Fibroblast of villous mesenchyme (primary cell): Measurements from ENCODE around the gene UTP14C. TPM values are rescaled to one million over a fixed set of nuclear protein-coding genes. Genes with fewer than 3 reads are reported as not detected.
"Not testable (repeated sequence)": the region's sequence is repeated elsewhere in the genome, so short reads cannot be mapped to it uniquely, and the experiment has no call there.

Experiments used
- DNase-seq: peaks from one replicate; pipeline ENCODE4 v3.0.0-alpha.2; 2010; ENCODE audit warnings: low read depth
- H3K4me3 ChIP-seq: 2 replicates; pipeline ENCODE4 v1.5.1; 2011; ENCODE audit warnings: low read depth, mild to moderate bottlenecking, low read length
- total RNA-seq: library from RNA; depleted of rRNA; stranded (reverse); fragments of >200 nt; gene quantifications from 2 replicates; pipeline ENCODE4 v1.2.3, GENCODE V29; 2012
- TF ChIP-seq, protein P1 (sequence below): IDR thresholded peaks from 2 replicates; pipeline ENCODE4 v1.5.1; 2012; ENCODE audit warnings: low read depth, mild to moderate bottlenecking, low read length; ENCODE audit not compliant: insufficient read depth

The UTP14C gene
- total RNA-seq, 1 donor: 22.0 TPM

DNA sequence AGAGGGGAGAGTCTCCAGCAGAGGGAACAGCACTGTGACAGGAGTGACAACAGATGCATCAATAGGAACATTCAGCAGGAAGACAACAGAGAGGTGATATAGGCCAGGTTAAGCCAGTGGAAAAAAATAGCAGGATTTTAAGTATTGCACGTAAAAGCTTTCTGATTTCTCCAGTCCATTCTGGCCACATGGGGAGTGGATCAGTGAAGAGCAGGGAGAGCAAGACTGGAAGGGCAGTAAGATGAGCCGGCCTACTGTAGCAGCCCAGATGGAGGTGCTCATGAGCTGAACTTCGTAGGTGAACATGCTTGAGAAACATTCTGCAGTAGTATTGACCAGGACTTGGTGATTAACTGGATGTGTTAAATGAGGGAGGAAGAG, 1.7 kb downstream of the UTP14C start:
- TF ChIP-seq, protein P1, sequence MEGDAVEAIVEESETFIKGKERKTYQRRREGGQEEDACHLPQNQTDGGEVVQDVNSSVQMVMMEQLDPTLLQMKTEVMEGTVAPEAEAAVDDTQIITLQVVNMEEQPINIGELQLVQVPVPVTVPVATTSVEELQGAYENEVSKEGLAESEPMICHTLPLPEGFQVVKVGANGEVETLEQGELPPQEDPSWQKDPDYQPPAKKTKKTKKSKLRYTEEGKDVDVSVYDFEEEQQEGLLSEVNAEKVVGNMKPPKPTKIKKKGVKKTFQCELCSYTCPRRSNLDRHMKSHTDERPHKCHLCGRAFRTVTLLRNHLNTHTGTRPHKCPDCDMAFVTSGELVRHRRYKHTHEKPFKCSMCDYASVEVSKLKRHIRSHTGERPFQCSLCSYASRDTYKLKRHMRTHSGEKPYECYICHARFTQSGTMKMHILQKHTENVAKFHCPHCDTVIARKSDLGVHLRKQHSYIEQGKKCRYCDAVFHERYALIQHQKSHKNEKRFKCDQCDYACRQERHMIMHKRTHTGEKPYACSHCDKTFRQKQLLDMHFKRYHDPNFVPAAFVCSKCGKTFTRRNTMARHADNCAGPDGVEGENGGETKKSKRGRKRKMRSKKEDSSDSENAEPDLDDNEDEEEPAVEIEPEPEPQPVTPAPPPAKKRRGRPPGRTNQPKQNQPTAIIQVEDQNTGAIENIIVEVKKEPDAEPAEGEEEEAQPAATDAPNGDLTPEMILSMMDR: no peak
- DNase-seq: no peak
- no peak overlapping the region for H3K4me3 ChIP-seq

DNA sequence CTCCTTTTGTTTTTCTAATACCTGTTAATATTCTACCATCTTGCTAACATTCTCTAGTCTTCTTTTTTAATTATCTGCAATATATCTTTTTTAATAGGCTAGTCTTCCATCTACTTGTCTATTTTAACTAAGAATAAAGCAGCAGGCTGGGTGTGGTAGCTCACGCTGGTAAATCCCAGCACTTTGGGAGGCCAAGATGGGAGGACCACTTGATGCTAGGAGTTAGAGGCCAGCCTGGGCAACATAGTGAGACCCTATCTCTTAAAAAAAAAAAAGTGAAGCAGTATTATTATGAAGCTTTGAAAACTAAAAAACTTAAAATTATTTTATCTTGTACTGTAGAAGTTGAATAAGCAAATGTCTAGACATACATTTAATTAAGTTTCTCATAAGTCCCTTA, 3.3 kb downstream of the UTP14C start:
- DNase-seq: no peak
- H3K4me3 ChIP-seq: no peak overlapping the region
- TF ChIP-seq, protein P1: no peak

DNA sequence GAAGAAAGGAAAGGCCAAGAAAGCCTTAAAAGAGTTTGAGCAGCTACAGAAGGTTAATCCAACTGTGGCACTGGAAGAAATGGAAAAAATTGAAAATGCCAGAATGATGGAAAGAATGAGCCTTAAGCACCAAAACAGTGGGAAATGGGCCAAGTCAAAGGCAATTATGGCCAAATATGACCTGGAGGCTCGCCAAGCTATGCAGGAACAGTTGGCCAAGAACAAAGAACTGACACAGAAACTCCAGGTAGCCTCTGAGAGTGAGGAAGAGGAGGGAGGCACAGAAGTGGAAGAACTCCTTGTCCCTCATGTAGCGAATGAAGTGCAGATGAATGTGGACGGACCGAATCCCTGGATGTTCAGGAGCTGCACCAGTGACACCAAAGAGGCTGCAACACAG, 5.1 kb downstream of the UTP14C start:
- TF ChIP-seq, protein P1: no peak
- no peak overlapping the region for H3K4me3 ChIP-seq
- no peak for DNase-seq

GRCh38 chr13:52030401-52030800, 5.9 kb downstream of the UTP14C start:
- not testable (repeated sequence) for DNase-seq, H3K4me3 ChIP-seq

DNA sequence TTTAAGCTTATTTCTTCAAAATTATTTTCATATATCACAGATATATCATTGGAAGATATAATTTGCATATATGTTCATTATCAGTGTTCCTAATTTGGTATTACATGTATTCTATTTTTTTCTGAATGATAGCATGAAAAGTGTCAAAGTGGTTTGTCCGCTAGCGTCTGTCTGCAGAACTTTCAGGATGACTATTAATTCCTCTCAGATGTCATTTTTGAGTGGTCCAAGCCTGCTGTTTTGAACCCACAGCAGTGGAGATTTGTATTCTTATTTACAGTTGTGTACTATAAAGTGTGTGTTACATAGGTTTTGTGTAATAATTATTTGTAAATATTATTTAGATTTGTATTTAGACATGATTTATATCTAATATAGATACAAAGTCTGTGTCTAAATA, 8.5 kb downstream of the UTP14C start:
- H3K4me3 ChIP-seq: no peak overlapping the region
- TF ChIP-seq, protein P1: no peak

GRCh38 chr13:52034616-52035226, 10.2 kb downstream of the UTP14C start:
- TF ChIP-seq, protein P1: no peak
- H3K4me3 ChIP-seq: no peak overlapping the region
- peak; percentile 9 for DNase-seq

More for the DNA sequence above, 8.5 kb downstream of the UTP14C start:
- no peak for DNase-seq

- TF ChIP-seq, protein P1: no peak
- H3K4me3 ChIP-seq: no peak overlapping the region
- DNase-seq: no peak
These were observed 11.5 kb downstream of the UTP14C start for GRCh38 chr13:52036037-52036436.
